OCI-LY1 (cell line): ENCODE measurements around the gene RHAG.

ENCODE experiments used
- CTCF ChIP-seq: fragments of 200-600 bp; sonication (generic), shearing (Covaris generic); IDR thresholded peaks from 2 replicates; pipeline ENCODE4 v1.5.1; 2017; ENCODE audit warnings: mild to moderate bottlenecking, antibody characterized with exemption, low read length, moderate library complexity, mixed read lengths
- EZH2 ChIP-seq: fragments of 200-600 bp; sonication (generic), shearing (Covaris generic); IDR thresholded peaks from 2 replicates; pipeline ENCODE4 v1.8.0; 2017; ENCODE audit warnings: borderline replicate concordance, mixed run types, mild to moderate bottlenecking, antibody characterized with exemption, low read length, moderate library complexity, mixed read lengths

- no peak for TF ChIP-seq CTCF
- no peak for TF ChIP-seq EZH2
Measured at GRCh38 chr6:49564552-49564951, 72.1 kb downstream of the RHAG start.
